T-helper 1 cell treated with Interleukin-12 subunit alpha and Interleukin-12 subunit beta and Interleukin-4 antibody, amounts not matched to agents 30 ng/mL and 1 ng/mL, for 36 hours (primary cell): ENCODE data around the gene USP17L18. TPM values are rescaled to one million over a fixed set of nuclear protein-coding genes. Genes with fewer than 3 reads are reported as not detected.
"Not testable (repeated sequence)": the region's sequence is repeated elsewhere in the genome, so short reads cannot be mapped to it uniquely, and the experiment has no call there.

Experiments
- intact Hi-C: fragments of 100-400 bp; cut with micrococcal nuclease; formaldehyde crosslinking; loops from one replicate; pipeline ENCODE4 v1.15.1; 2024
- total RNA-seq: library from RNA; stranded (reverse); gene quantifications from 2 replicates; pipeline ENCODE4 v1.2.3, GENCODE V29; 2022

USP17L18 gene
- total RNA-seq = not detected in 2 replicates

GRCh38 chr4:9247953-9248680, at the start of gene USP17L18:
USP17L18 (plus strand) TSS chr4:9248630; CDS start chr4:9248630, 0 bp downstream.
- intact Hi-C loops = not testable (repeated sequence)

- intact Hi-C loops = not testable (repeated sequence)
These were observed 38.1 kb upstream of the USP17L18 start, which contains the start of gene USP17L10 for GRCh38 chr4:9210357-9210756. USP17L10 (plus strand) TSS chr4:9210657; CDS start chr4:9210657, 0 bp downstream.

GRCh38 chr4:9214701-9215100, 33.7 kb upstream of the USP17L18 start:
- intact Hi-C loops = not testable (repeated sequence)

GRCh38 chr4:9215105-9215504, 33.3 kb upstream of the USP17L18 start, which contains the start of gene USP17L11:
USP17L11 (plus strand) TSS chr4:9215405; CDS start chr4:9215405, 0 bp downstream.
- intact Hi-C loops = not testable (repeated sequence)

GRCh38 chr4:9219852-9220251, 28.6 kb upstream of the USP17L18 start, which contains the start of gene USP17L12:
USP17L12 (plus strand) TSS chr4:9220152; CDS start chr4:9220152, 0 bp downstream.
- intact Hi-C loops = not testable (repeated sequence)

GRCh38 chr4:9224596-9224995, 23.8 kb upstream of the USP17L18 start, which contains the start of gene USP17L13:
USP17L13 (plus strand) TSS chr4:9224896; CDS start chr4:9224896, 0 bp downstream.
- intact Hi-C loops = not testable (repeated sequence)

GRCh38 chr4:9230249-9230648, 18.2 kb upstream of the USP17L18 start:
- intact Hi-C loops = not testable (repeated sequence)

- intact Hi-C loops = not testable (repeated sequence)
These were observed 14.3 kb upstream of the USP17L18 start, which contains the start of gene USP17L15 for GRCh38 chr4:9234085-9234484. USP17L15 (plus strand) TSS chr4:9234385; CDS start chr4:9234385, 0 bp downstream.

GRCh38 chr4:9238461-9238860, 10.0 kb upstream of the USP17L18 start:
- intact Hi-C loops = not testable (repeated sequence)

- intact Hi-C loops = not testable (repeated sequence)
These were observed 4.9 kb upstream of the USP17L18 start, which contains the start of gene USP17L17 for GRCh38 chr4:9243579-9243978. USP17L17 (plus strand) TSS chr4:9243879; CDS start chr4:9243879, 0 bp downstream.

- intact Hi-C loops = not testable (repeated sequence)
These were observed 4.6 kb downstream of the USP17L18 start, which contains the start of gene USP17L19 for GRCh38 chr4:9253078-9253477. USP17L19 (plus strand) TSS chr4:9253378; CDS start chr4:9253378, 0 bp downstream.

- intact Hi-C loops = not testable (repeated sequence)
These were observed 9.4 kb downstream of the USP17L18 start, which contains the start of gene USP17L20 for GRCh38 chr4:9257824-9258223. USP17L20 (plus strand) TSS chr4:9258124; CDS start chr4:9258124, 0 bp downstream.

- intact Hi-C loops = not testable (repeated sequence)
These were observed 14.1 kb downstream of the USP17L18 start, which contains the start of gene USP17L21 for GRCh38 chr4:9262572-9262971. USP17L21 (plus strand) TSS chr4:9262872; CDS start chr4:9262872, 0 bp downstream.

GRCh38 chr4:9267319-9267718, 18.9 kb downstream of the USP17L18 start, which contains the start of gene USP17L22:
USP17L22 (plus strand) TSS chr4:9267619; CDS start chr4:9267619, 0 bp downstream.
- intact Hi-C loops = not testable (repeated sequence)

GRCh38 chr4:9271719-9272118, 23.3 kb downstream of the USP17L18 start:
- intact Hi-C loops = not testable (repeated sequence)

Other genes starting within 250 kb of the USP17L18 start
- gene FAM90A26, start 78.2 kb upstream of the USP17L18 start, total RNA-seq = not detected in 2 replicates
- not detected in 2 replicates for gene USP17L10, start 38.0 kb upstream of the USP17L18 start, total RNA-seq
- not detected in 2 replicates for gene USP17L11, start 33.2 kb upstream of the USP17L18 start, total RNA-seq
- gene USP17L12, start 28.5 kb upstream of the USP17L18 start, total RNA-seq = not detected in 2 replicates
- gene USP17L13, start 23.7 kb upstream of the USP17L18 start, total RNA-seq = not detected in 2 replicates
- not detected in 2 replicates for gene USP17L15, start 14.2 kb upstream of the USP17L18 start, total RNA-seq
- not detected in 2 replicates for gene USP17L17, start 4.8 kb upstream of the USP17L18 start, total RNA-seq
- not detected in 2 replicates for gene USP17L19, start 4.7 kb downstream of the USP17L18 start, total RNA-seq
- gene USP17L20, start 9.5 kb downstream of the USP17L18 start, total RNA-seq = not detected in 2 replicates
- not detected in 2 replicates for gene USP17L21, start 14.2 kb downstream of the USP17L18 start, total RNA-seq
- gene USP17L22, start 19.0 kb downstream of the USP17L18 start, total RNA-seq = not detected in 2 replicates
- not detected in 2 replicates for gene USP17L24, start 76.5 kb downstream of the USP17L18 start, total RNA-seq
- not detected in 2 replicates for gene USP17L25, start 81.3 kb downstream of the USP17L18 start, total RNA-seq
- gene USP17L26, start 86.0 kb downstream of the USP17L18 start, total RNA-seq = not detected in 2 replicates
- gene USP17L5, start 90.8 kb downstream of the USP17L18 start, total RNA-seq = not detected in 2 replicates
- not detected in 2 replicates for gene USP17L27, start 95.5 kb downstream of the USP17L18 start, total RNA-seq
- not detected in 2 replicates for gene USP17L28, start 100.3 kb downstream of the USP17L18 start, total RNA-seq
- gene USP17L29, start 105.0 kb downstream of the USP17L18 start, total RNA-seq = not detected in 2 replicates
- gene USP17L30, start 114.5 kb downstream of the USP17L18 start, total RNA-seq = not detected in 2 replicates
- gene DEFB131A, start 195.8 kb downstream of the USP17L18 start, total RNA-seq = not detected in 2 replicates